B cell (primary cell): ENCODE results near the gene MAGI2. TPM values are rescaled to one million over a fixed set of nuclear protein-coding genes. Genes with fewer than 3 reads are reported as not detected.

Experiments used
- ATAC-seq: fragments of 200-7000 bp; cut with Tn5 transposase; one replicate; pipeline ENCODE4 v1.10.0; 2021; ENCODE audit warnings: low read depth, mild to moderate bottlenecking, moderate number of reproducible peaks, moderate library complexity
- CTCF ChIA-PET: fragments of 350-600 bp; sonication (Branson Sonifier 250); formaldehyde crosslinking; loops from one replicate; lab custom pipeline; 2021; ENCODE audit warnings: antibody characterized with exemption, inconsistent platforms; lab: Charles Lee
- POLR2A ChIA-PET: fragments of 350-600 bp; sonication (Branson Sonifier 250); formaldehyde crosslinking; loops from one replicate; lab custom pipeline; 2021; ENCODE audit warnings: antibody characterized with exemption; lab: Charles Lee
- DNase-seq: peaks from one replicate; pipeline ENCODE4 v3.0.0; 2013
- H2AFZ ChIP-seq: 2 replicates; pipeline ENCODE4 v1.6.1; 2012; ENCODE audit warnings: mild to moderate bottlenecking, low read depth, low read length; ENCODE audit not compliant: insufficient read depth, poor library complexity, severe bottlenecking
- H3K27ac ChIP-seq, 2 donors: 1 replicate in 1 of 2; 2 replicates in 1 of 2; pipeline ENCODE4 v1.5.1; 2012 to 2013; ENCODE audit warnings: low read length in 2 of 2, mild to moderate bottlenecking in 2 of 2, moderate library complexity in 1 of 2
- H3K27me3 ChIP-seq, 4 experiments: fragments of 200-600 bp in 1 of 4; sonication (generic) in 1 of 4; replicated peaks in 1 of 4; 1 replicate in 2 of 4; 2 replicates in 2 of 4; pipeline versions ENCODE4 v1.6.1 to v1.7.0; 2013 to 2016; ENCODE audit warnings: low read length in 3 of 4, mild to moderate bottlenecking in 2 of 4, mixed read lengths in 1 of 4, moderate library complexity in 1 of 4; ENCODE audit not compliant: insufficient read depth in 4 of 4, control insufficient read depth in 3 of 4; ENCODE audit errors: control extremely low read depth in 1 of 4
- H3K36me3 ChIP-seq, 2 experiments: replicated peaks in 1 of 2; 1 replicate in 1 of 2; 2 replicates in 1 of 2; pipeline versions ENCODE4 v1.6.1 to v1.7.1; 2013; ENCODE audit warnings: low read length in 1 of 2; ENCODE audit not compliant: insufficient read depth in 2 of 2, control insufficient read depth in 1 of 2; ENCODE audit errors: control extremely low read depth in 1 of 2, extremely low read depth in 1 of 2
- H3K4me1 ChIP-seq, 2 donors: fragments of 200-600 bp in 1 of 2; sonication (generic) in 1 of 2; 1 replicate in 1 of 2; 2 replicates in 1 of 2; pipeline versions ENCODE4 v1.5.1 to v1.6.1; 2013 to 2017; ENCODE audit warnings: low read length in 2 of 2; ENCODE audit not compliant: control insufficient read depth in 2 of 2, insufficient read depth in 2 of 2
- H3K4me2 ChIP-seq: replicated peaks from 2 replicates; pipeline ENCODE3; 2012; ENCODE audit warnings: mild to moderate bottlenecking, low read depth, low read length; ENCODE audit not compliant: poor library complexity, severe bottlenecking
- H3K4me3 ChIP-seq, 5 experiments: fragments of 200-600 bp in 1 of 5; sonication (generic) in 1 of 5; 1 replicate in 3 of 5; 2 replicates in 2 of 5; pipeline versions ENCODE4 v1.5.1 to v1.7.0; 2011 to 2016; ENCODE audit warnings: low read length in 4 of 5, mild to moderate bottlenecking in 4 of 5, low read depth in 2 of 5, control low read depth in 1 of 5, moderate library complexity in 1 of 5; ENCODE audit not compliant: insufficient read depth in 1 of 5; ENCODE audit errors: control extremely low read depth in 1 of 5, extremely low read depth in 1 of 5
- H3K79me2 ChIP-seq: fragments of 200-600 bp; sonication (generic); one replicate; pipeline ENCODE4 v1.6.0; 2016; ENCODE audit warnings: low read length; ENCODE audit not compliant: control insufficient read depth, insufficient read depth
- H3K9ac ChIP-seq: fragments of 200-600 bp; sonication (generic); 2 replicates; pipeline ENCODE4 v1.6.1; 2017; ENCODE audit warnings: mild to moderate bottlenecking, low read length, moderate library complexity
- H3K9me3 ChIP-seq, 3 donors: one replicate each; pipeline versions ENCODE4 v1.6.1 to v1.7.1; 2013; ENCODE audit warnings: low read length in 2 of 3; ENCODE audit not compliant: control insufficient read depth in 2 of 3, insufficient read depth in 1 of 3; ENCODE audit errors: control extremely low read depth in 1 of 3
- H4K20me1 ChIP-seq: 2 replicates; pipeline ENCODE4 v1.6.0; 2012; ENCODE audit warnings: mild to moderate bottlenecking, low read length; ENCODE audit not compliant: insufficient read depth, control insufficient read depth, poor library complexity, severe bottlenecking
- H3K27ac Mint-ChIP-seq: one replicate; pipeline ENCODE4 v1.8.0; 2021; ENCODE audit warnings: mixed read lengths
- H3K27me3 Mint-ChIP-seq: one replicate; pipeline ENCODE4 v1.8.0; 2021; ENCODE audit warnings: mixed read lengths
- H3K4me1 Mint-ChIP-seq: one replicate; pipeline ENCODE4 v1.8.0; 2021; ENCODE audit warnings: mixed read lengths
- H3K4me3 Mint-ChIP-seq: one replicate; pipeline ENCODE4 v1.8.0; 2021; ENCODE audit warnings: mixed read lengths
- H3K9me3 Mint-ChIP-seq: one replicate; pipeline ENCODE4 v1.8.0; 2022; ENCODE audit warnings: mixed read lengths; ENCODE audit not compliant: insufficient read depth
- CTCF ChIP-seq: fragments of 200-600 bp; IDR thresholded peaks from one replicate; pipeline ENCODE4 v1.8.0; 2022; ENCODE audit warnings: antibody characterized with exemption, mild to moderate bottlenecking
- EZH2 ChIP-seq: IDR thresholded peaks from 2 replicates; pipeline ENCODE4 v1.6.1; 2012; ENCODE audit warnings: borderline replicate concordance, low read depth, mild to moderate bottlenecking, moderate library complexity, low read length; ENCODE audit not compliant: insufficient read depth, poor library complexity, severe bottlenecking
- WGBS: methylation state at CpG from one replicate; pipeline ENCODE4 v1.1.5; 2013; ENCODE audit warnings: missing lambda C conversion rate; ENCODE audit not compliant: insufficient coverage; 5-methylcytosine and 5-hydroxymethylcytosine counted together
- intact Hi-C: fragments of 100-400 bp; cut with micrococcal nuclease; formaldehyde crosslinking; loops from one replicate; pipeline ENCODE4 v1.10.0; 2022
- polyA plus RNA-seq: library from polyadenylated mRNA; depleted of rRNA; stranded (reverse); fragments of >200 nt; gene quantifications from 2 replicates; pipeline ENCODE4 v1.2.3, GENCODE V29; 2012
- total RNA-seq, 2 donors: library from RNA; stranded (reverse); fragments of 120-200 nt in 1 of 2; gene quantifications; 1 replicate in 1 of 2; 2 replicates in 1 of 2; pipeline versions ENCODE4 v1.2.3 to v1.2.4, GENCODE V29; 2013 to 2022

The MAGI2 gene
- total and polyA plus RNA-seq, 2 donors (not counting 1 experiment from before 2014, with no cell fraction given): 0.16 to 0.64 TPM

GRCh38 chr7:78264105-78264504, 1189.4 kb downstream of the MAGI2 start:
- ATAC-seq (no peak), DNase-seq (no peak)
- Histone ChIP-seq H3K4me2 (no peak overlapping the region), H3K9ac (no peak overlapping the region), H3K4me3 (no peak overlapping the region), H3K9me3 (no peaks in the 10 kb centered on the region), H3K4me1 (no peaks in the 10 kb centered on the region), H4K20me1 (no peaks in the 10 kb centered on the region), H3K27ac (no peak overlapping the region), H3K79me2 (no peaks in the 10 kb centered on the region), H2AFZ (no peak overlapping the region), H3K36me3 (no peaks in the 10 kb centered on the region), H3K27me3 (no peaks in the 10 kb centered on the region)
- 100% methylated on average over 1 of the region's 1 CpG for WGBS
- POLR2A ChIA-PET: no interaction called here
- no peaks in the 10 kb centered on the region for H3K4me1 Mint-ChIP-seq
- H3K27me3 Mint-ChIP-seq: no peaks in the 10 kb centered on the region
- CTCF ChIA-PET: no interaction called here
- H3K9me3 Mint-ChIP-seq: no peaks in the 10 kb centered on the region
- no peak overlapping the region for H3K4me3 Mint-ChIP-seq
- intact Hi-C loops: no loop called here
- no peak overlapping the region for H3K27ac Mint-ChIP-seq
- TF ChIP-seq EZH2 (no peak), CTCF (no peak)

GRCh38 chr7:78261739-78262138, 1191.7 kb downstream of the MAGI2 start:
- Histone ChIP-seq H3K4me3 (no peak overlapping the region), H3K4me1 (no peaks in the 10 kb centered on the region), H3K9me3 (no peaks in the 10 kb centered on the region), H4K20me1 (no peaks in the 10 kb centered on the region), H3K27ac (no peak overlapping the region), H3K79me2 (no peaks in the 10 kb centered on the region), H3K36me3 (no peaks in the 10 kb centered on the region), H3K27me3 (no peaks in the 10 kb centered on the region), H3K9ac (no peak overlapping the region), H2AFZ (no peak overlapping the region), H3K4me2 (no peak overlapping the region)
- intact Hi-C loops: no loop called here
- no peaks in the 10 kb centered on the region for H3K27me3 Mint-ChIP-seq
- no peak overlapping the region for H3K4me3 Mint-ChIP-seq
- no CpG with 5 or more reads among the region's 1 CpG for WGBS
- ChIA-PET CTCF (no interaction called here), POLR2A (no interaction called here)
- TF ChIP-seq EZH2 (no peak), CTCF (no peak)
- no peaks in the 10 kb centered on the region for H3K9me3 Mint-ChIP-seq
- ATAC-seq (no peak), DNase-seq (no peak)
- no peaks in the 10 kb centered on the region for H3K4me1 Mint-ChIP-seq
- no peak overlapping the region for H3K27ac Mint-ChIP-seq
